Inferior parietal cortex (tissue), 1 donor: ENCODE data around the gene IRS2.
"Not testable (repeated sequence)": the region's sequence is repeated elsewhere in the genome, so short reads cannot be mapped to it uniquely, and the experiment has no call there.

Source experiments
- DNase-seq: peaks from one replicate; pipeline ENCODE4 v3.0.0-alpha.2; 2016; ENCODE audit errors: extremely low spot score

The IRS2 gene, protein sequence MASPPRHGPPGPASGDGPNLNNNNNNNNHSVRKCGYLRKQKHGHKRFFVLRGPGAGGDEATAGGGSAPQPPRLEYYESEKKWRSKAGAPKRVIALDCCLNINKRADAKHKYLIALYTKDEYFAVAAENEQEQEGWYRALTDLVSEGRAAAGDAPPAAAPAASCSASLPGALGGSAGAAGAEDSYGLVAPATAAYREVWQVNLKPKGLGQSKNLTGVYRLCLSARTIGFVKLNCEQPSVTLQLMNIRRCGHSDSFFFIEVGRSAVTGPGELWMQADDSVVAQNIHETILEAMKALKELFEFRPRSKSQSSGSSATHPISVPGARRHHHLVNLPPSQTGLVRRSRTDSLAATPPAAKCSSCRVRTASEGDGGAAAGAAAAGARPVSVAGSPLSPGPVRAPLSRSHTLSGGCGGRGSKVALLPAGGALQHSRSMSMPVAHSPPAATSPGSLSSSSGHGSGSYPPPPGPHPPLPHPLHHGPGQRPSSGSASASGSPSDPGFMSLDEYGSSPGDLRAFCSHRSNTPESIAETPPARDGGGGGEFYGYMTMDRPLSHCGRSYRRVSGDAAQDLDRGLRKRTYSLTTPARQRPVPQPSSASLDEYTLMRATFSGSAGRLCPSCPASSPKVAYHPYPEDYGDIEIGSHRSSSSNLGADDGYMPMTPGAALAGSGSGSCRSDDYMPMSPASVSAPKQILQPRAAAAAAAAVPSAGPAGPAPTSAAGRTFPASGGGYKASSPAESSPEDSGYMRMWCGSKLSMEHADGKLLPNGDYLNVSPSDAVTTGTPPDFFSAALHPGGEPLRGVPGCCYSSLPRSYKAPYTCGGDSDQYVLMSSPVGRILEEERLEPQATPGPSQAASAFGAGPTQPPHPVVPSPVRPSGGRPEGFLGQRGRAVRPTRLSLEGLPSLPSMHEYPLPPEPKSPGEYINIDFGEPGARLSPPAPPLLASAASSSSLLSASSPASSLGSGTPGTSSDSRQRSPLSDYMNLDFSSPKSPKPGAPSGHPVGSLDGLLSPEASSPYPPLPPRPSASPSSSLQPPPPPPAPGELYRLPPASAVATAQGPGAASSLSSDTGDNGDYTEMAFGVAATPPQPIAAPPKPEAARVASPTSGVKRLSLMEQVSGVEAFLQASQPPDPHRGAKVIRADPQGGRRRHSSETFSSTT (N-terminal part only)

DNA sequence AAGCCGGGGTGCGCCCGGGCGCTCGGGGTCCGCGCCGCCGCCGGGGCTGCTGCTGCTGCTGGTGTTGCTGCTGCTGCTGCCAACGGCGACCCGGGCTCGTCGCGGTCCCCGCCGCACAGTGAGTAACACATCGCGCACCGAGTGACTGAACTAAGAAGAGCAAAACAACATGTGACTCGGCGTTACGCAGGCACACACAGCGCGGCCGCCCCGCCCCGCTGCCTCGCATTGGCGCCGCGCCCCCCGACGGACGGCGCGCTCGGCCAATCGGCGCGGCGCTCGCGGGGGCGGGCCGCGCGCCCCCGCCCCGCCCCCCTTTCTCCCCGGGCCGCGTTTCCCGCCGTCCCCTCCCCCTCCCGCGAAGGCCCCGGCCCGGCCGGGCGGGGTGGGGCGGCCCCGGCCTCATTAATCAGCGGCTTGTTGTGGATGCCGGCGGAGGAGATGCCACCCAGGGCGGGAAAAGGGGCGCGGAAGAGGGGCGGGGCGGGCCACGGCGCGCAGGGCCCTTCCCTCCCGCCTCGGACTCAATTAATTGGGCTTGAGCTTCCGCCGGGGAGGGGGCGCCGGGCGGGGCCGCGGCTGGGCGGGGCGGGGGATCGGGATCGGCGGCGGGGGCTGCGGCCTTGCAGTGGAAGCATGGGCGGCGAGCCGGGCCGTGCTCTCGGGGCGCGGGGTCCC, at the start of gene IRS2:
TSS of gene IRS2 (minus strand) at position 127 of the 678 bp plus-strand sequence. CDS start 530 bp downstream, outside the sequence.
- DNase-seq: peak; percentile 91

DNA sequence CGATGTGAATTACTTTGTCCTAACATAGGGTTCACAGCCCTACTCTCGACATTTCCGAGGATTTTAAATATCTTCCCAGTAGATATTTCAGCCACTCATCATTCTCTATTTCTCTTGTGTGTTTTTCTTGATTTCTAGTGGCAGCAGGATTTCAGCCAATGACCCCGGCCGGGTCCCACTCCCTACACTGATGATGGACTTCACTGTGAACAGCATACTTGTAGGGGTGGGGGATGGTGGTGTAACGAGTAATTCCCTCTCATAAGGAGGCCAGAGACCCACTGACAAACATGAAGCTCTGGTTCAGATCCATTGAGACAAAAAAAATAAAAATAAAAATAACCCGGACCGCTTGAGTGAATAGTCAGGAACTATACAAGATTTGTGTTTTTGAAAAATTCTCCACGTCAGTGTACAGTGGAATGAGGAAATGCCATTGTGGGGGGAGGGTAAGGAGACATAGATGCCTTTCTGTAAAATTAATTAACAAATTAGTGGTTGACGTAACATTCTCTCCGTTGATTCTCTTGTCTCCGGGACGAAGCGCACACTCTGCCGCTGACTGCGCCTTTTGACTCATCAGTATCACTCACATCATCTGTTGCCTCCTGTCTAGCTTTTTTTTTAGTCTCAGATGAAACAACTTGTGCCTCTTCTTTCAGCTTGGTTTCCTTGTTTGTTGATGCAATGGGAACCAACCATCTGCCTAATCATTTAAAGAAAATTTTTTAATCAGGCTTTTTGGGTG, 48.8 kb upstream of the IRS2 start:
- DNase-seq: no peak

DNA sequence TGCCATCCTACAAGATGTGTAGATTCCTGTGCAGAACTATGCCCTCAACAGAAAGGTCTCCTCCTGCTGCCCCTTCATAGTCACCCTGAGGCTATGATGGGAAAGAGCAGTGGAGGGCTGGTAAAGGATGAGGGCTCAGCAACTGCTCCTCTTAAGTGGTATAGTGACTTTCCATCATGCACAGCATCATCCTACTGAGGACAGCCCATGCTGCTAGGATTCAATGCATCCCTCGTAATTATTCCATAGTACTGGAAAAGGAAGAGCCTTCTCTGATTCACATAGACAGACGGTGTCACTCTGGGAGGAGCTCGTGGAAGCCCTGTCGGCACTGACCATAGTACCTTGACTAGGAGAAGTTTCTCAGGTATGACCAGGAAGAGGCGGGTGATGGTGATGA, 47.6 kb upstream of the IRS2 start:
- no peak for DNase-seq

DNA sequence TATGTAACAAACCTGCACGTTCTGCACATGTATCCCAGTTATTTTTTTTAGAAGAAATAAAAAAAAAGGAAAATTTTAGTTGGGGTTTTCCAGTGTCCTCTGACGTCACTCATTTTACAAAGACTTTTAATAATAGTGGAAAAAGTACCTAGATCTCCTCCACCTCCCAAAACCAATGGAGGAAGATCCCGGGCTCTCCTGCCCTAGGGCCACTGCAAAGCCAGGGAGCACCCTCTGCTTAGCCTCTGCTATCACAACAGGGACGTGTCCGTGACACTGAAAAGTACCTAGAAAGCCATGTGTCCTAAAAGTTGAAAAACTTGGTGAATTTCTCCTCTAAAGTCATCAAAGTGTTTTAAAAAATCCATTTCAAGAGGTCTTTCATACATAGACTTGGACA, 46.7 kb upstream of the IRS2 start:
- DNase-seq: no peak

DNA sequence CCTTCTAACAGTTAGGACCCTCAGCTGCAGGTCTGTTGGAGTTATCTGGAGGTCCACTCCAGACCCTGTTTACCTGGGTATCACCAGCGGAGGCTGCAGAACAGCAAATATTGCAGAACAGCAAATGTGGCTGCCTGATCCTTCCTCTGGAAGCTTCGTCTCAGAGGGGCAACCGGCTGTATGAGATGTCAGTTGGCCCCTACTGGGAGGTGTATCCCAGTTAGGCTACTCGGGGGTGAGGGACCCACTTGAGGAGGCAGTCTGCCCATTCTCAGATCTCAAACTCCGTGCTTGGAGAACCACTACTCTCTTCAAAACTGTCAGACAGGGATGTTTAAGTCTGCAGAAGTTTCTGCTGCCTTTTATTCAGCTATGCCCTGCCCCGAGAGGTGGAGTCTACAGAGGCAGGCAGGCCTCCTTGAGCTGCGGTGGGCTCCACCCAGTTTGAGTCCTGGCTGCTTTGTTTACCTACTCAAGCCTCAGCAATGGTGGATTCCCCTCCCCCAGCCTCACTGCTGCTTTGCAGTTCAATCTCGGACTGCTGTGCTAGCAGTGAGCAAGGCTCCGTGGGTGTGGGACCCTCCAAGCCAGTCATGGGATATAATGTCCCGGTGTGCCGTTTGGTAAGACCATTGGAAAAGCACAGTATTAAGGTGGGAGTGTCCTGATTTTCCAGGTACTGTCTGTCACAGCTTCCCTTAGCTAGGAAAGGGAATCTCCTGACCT, 42.4 kb upstream of the IRS2 start:
- DNase-seq: not testable (repeated sequence)

DNA sequence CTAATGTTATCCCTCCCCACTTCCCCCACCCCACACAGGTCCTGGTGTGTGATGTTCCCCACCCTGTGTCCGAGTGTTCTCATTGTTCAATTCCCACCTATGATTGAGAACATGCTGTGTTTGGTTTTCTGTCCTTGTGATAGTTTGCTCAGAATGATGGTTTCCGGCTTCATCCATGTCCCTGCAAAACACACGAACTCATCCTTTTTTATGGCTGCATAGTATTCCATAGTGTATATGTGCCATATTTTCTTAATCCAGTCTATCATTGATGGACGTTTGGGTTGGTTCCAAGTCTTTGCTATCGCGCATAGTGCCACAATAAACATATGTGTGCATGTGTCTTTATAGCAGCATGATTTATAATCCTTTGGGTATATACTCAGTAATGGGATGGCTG, 36.8 kb upstream of the IRS2 start:
- DNase-seq: not testable (repeated sequence)

DNA sequence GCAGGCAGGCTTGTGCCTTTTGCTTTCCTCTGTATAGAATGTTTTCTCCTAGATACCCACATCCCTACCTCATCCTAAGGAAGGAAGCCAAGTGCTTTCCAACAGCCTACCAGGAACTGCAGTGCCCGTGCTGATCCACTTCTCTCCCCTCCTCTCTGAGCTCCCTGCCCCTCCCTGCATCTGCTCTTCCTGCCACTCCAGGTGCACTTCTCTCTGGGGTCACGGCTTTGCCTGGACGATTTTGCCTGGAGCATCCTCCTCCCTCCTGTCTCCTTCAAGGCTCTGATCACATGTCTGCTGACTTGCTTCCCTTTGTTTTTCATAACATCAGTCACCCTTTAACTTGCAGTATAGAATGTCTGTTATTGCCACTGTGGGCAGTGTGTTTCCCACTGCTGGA, 34.7 kb upstream of the IRS2 start:
- no peak for DNase-seq

DNA sequence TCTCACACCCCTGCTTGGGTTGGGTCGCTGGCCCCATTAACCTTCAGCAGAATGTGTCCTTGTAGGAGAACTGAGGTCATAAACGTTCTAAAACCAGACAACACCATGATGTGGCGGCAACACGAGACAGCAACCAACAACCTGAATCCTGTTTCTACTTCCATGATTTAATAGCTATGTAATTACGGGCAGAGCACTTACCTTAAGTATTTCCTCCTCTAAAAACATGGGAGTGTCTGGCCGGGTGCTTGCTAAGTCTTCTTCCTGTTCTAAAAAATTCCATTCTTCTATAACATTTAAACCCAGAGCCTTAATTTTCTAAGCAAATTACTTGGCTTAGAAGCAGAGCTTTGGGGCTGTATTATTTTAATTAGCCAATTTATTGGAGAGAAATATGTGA, 33.5 kb upstream of the IRS2 start:
- DNase-seq: no peak

DNA sequence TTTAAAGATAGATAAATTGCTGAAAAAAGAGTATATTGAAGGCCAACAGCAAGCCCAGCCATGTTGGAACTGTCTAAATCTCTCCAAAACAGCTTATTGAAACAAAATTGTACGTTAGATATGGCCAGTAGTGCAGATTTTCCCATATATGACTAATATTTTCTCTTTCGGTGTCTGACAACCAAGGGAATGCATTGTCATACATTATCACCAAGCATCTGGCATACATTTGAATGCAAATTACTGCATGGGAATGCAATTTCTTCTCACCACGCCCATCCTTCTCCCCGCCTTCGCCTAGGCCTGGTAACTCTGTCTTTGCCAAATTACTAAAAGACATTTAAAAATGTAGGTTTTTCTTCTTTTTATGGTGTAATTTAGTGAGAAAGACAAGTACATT, 32.5 kb upstream of the IRS2 start:
- no peak for DNase-seq

DNA sequence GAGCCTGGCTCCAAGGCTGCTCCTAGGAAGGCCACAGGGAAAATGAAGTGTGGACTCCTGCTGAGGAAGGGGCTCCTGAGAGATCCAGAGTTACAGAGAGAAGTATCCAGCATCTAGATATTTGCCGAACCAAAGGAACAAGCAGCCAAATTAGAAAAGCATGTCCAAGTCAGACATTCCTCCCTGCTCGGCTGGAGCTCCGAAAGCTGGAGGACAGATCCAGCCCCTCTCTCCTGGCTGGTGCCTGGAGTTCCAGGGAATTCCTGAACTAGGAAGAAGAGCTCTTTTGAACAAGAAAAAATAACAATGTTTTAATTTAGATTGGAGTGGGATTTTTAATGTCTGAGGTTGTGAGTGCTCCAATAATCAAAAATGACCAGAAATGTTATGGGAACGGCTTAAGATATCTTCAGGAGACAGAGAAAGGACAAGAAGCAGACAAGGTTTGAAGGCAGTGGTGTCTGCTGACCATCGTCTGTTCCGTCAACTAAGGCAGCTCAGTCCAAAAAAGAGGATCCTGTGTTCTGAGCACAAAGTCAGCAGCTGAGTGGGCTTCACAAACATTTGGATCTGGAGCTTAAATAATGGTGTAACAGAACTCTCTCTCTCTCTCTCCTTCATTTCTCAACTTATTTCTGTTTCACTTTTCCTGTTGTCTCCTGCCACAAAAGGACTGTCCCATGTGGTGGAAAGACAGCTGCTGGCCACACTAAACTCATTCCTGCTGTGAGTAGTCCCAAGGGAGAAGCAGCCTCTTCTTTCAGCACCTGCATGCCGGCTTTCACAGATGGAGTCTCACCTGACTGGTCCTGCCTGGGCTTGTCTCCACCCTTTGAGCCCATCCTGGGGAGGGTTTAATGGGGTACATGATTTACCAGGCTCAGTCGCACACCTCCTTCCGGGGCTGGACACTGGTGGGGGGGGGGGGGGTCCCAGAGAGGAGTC, 31.5 kb upstream of the IRS2 start:
- DNase-seq: no peak

DNA sequence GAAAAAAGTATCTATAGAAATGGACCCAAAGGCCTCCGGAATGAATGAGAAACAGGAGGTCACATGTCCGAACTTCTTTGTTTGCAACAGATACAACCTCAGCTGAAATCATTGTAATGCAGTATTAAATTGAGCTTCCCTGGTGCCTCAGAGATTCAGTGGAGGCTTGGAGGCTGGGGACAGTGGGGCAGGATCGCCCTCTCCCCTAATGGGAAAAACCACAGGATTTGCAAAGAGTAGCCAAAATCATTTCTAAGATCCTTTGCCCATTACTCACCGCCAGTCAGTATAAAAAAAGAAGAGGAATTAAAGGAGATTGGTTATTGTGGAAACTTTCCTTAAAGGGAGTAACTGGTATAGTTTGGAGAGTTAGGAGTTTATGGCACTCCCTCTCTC, 30.4 kb upstream of the IRS2 start:
- no peak for DNase-seq

DNA sequence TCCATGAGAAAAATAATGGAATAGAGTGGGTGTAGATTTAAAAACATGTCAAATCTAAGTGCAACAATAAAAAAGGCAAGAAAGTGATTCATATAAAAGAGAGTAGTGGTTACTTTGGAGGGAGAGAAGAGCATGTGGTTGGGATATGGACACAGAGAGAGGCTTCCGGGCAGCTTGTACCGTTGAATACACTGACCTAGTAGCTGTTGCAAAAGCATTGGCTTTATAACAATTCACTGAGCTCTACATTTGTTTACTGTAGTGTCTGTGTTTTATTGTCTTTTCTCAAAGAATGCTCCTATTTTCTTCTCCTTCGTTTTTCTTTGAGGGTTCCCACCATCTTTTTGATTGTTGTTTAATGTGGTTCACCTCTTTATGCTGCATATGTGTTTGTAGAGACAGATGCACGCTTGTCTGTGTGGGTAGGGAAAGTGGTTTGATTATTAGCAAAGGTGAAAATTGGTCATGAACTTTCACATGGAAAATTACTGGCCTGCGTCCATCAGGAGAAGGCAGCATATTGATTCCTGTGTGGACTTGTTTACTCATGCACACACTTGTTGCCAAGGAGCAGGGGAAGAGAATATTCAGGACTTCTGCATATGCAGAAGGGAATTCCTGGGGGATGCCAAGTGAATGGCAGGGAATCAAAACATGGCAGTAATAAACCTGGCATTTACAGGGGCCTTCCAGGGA, 29.9 kb upstream of the IRS2 start:
- DNase-seq: no peak

DNA sequence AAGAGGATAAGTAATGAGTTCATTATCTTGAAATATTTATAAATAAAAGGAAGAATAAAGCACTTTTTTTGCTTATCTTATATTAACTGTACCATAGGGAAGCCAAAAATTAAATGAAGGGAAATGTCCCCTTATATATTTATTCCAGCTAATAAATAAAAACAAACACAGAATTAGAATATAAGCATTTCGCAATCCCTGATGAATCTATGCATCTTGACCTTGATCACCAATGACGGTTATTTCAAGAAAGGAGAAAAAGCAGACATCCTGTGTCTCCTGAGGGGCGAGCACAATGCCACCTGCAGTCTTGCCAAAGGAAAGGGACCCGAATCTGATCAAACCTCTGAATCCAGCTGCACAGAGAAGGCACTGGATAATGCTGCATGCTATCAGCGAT, 29.3 kb upstream of the IRS2 start:
- DNase-seq: no peak

DNA sequence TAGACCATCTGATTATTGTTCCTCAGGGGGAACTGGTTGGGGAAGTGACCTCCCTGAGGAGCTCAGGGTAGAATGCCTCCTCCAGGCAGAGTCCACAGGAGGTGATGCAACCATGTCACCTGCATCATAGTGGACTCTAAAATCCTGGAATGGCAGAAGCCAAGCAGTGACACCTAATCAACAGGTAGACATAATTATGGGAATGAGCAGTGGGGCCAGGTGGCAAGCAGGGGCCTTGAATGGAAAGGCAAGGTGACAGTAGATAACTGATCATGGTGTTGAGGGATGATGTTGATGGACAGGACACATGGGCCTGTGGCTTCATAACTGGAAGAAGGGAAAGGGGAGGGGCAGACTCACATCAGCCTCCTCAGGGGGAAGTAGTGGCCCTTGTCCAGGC, 27.3 kb upstream of the IRS2 start:
- DNase-seq: no peak

DNA sequence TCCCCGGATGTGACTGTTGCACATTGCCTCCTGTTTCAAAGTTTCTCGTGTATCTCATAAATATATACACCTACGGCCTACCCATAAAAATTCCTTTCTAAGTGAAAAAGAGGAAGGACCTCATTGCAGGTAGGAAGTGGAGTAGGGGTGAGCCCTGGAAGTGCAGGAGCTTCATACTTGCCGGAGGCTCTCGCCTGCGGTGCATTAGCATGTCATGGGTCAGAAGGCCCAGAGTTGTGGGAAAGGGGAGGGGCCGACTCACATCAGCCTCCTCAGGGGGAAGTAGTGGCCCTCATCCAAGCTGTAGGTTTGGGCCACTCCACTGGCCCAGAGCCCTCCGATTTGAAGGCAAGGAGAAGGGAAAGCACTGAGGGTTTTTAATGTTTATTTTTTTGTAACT, 26.0 kb upstream of the IRS2 start:
- DNase-seq: no peak

DNA sequence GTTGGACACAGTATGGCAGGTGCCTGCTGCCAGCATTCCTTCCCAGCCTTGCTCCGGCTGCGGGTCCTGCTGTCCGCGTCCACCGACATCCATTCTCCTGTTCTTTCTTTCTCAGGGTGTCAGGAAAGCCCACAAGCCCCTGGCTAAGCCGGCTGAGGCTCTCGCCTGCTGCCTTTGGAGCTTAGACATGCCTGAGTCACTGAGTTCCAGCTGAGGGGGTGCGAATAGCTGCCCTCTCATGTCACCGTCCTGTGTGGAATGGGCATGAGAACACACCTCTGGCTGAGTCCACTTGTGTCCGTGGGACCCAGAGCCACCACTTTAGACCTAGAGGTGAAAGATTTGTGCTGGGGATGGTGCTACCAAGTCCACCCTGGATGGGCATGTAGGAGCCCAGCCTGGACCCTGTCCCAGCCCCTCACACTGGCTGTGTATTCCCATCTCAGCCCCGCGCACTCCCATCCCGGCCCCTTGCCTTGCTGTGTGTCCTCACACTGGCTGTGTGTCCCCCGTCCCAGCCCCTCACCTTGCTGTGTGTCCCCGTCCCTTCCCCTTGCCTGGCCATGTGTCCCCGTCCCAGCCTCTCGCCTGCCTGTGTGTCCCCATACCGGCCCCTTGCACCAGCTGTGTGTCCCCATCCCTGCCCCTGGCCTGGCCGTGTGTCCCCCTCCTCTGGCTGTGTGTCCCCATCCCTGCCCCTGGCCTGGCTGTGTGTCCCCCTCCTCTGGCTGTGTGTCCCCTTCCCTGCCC, 24.6 kb upstream of the IRS2 start:
- no peak for DNase-seq

DNA sequence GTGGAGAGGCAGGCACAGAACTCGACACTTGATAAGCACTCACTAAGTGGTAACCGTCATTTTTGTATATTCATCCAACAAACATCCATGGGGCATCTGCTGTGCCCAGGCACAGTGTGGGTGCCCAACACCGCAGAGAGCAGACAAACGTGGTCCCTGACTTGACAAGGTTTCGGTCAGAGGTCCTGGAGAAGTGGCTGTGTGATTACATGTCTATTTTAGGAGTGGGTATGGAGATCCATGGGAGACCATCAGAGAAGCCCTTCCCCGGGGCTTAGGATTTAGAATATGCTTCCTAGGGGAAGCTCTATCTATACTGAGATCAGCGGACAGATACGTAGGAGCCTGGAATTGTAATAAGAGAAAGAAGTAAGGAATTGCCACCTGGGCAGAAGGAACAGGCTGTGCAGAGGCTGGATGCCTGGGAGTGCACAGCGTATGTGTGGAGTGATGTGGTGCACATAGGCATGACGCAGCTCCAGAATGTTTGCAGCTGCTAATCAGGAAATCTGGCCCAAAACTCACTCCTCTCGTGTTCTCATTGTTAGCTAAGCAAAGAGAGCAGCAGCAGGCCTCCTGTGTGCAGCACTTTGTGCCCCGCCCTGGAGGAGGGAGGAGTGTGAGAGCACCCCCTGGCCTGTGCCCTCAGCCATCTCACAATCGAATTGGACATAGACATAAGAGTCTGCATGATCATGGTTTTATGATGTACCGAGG, 23.0 kb upstream of the IRS2 start:
- DNase-seq: no peak
